HEK293T (cell line): ENCODE data around the gene ZNF467.

Source experiments
- CTCF ChIA-PET: fragments of 350-600 bp; formaldehyde crosslinking; extraction: SDS; loops from one replicate; lab custom pipeline; 2021; ENCODE audit warnings: antibody characterized with exemption, inconsistent platforms; lab: Yijun Ruan, JAX
- POLR2A ChIA-PET: fragments of 350-600 bp; formaldehyde crosslinking; extraction: SDS; loops from one replicate; lab custom pipeline; 2020; ENCODE audit warnings: antibody characterized with exemption, inconsistent platforms; lab: Yijun Ruan, JAX
- DNase-seq: peaks from one replicate; pipeline ENCODE4 v3.0.0; 2012; ENCODE audit warnings: mixed read lengths; ENCODE audit errors: extremely low spot score
- ARNT ChIP-seq: fragments of 450-650 bp; IDR thresholded peaks from 2 replicates; pipeline ENCODE4 v1.6.1; 2017; ENCODE audit warnings: mild to moderate bottlenecking
- BHLHE40 ChIP-seq: fragments of 450-650 bp; IDR thresholded peaks from 2 replicates; pipeline ENCODE4 v1.6.1; 2016; ENCODE audit warnings: mild to moderate bottlenecking, moderate library complexity, borderline replicate concordance
- CTBP1 ChIP-seq: fragments of 450-650 bp; IDR thresholded peaks from 2 replicates; pipeline ENCODE4 v1.6.1; 2016; ENCODE audit warnings: borderline replicate concordance
- ELF4 ChIP-seq: fragments of 450-650 bp; IDR thresholded peaks from 2 replicates; pipeline ENCODE4 v1.6.1; 2017; ENCODE audit warnings: antibody characterized with exemption
- FOXA1 ChIP-seq: fragments of 450-650 bp; IDR thresholded peaks from 2 replicates; pipeline ENCODE4 v1.6.1; 2016; ENCODE audit warnings: mild to moderate bottlenecking
- FOXK2 ChIP-seq: fragments of 450-650 bp; IDR thresholded peaks from 2 replicates; pipeline ENCODE4 v1.6.1; 2016; ENCODE audit warnings: mild to moderate bottlenecking
- FOXM1 ChIP-seq: fragments of 450-650 bp; IDR thresholded peaks from 2 replicates; pipeline ENCODE4 v1.6.1; 2017; ENCODE audit warnings: mild to moderate bottlenecking, borderline replicate concordance
- HDGF ChIP-seq: fragments of 450-650 bp; IDR thresholded peaks from 2 replicates; pipeline ENCODE4 v1.6.1; 2017; ENCODE audit warnings: antibody characterized with exemption, borderline replicate concordance
- L3MBTL2 ChIP-seq: fragments of 450-650 bp; conservative IDR thresholded peaks from 2 replicates; pipeline ENCODE4 v1.6.1; 2016; ENCODE audit warnings: mild to moderate bottlenecking
- LEF1 ChIP-seq: fragments of 450-650 bp; IDR thresholded peaks from 2 replicates; pipeline ENCODE4 v1.6.1; 2017; ENCODE audit warnings: mild to moderate bottlenecking, borderline replicate concordance
- NFRKB ChIP-seq: fragments of 450-650 bp; IDR thresholded peaks from 2 replicates; pipeline ENCODE4 v1.6.1; 2016; ENCODE audit warnings: mild to moderate bottlenecking, moderate library complexity
- PKNOX1 ChIP-seq: fragments of 450-650 bp; IDR thresholded peaks from 2 replicates; pipeline ENCODE4 v1.6.1; 2016
- SP1 ChIP-seq: fragments of 450-650 bp; IDR thresholded peaks from 2 replicates; pipeline ENCODE4 v1.6.1; 2017
- SUZ12 ChIP-seq: fragments of 450-650 bp; IDR thresholded peaks from 2 replicates; pipeline ENCODE4 v1.6.1; 2016; ENCODE audit warnings: mild to moderate bottlenecking
- TARDBP ChIP-seq: fragments of 450-650 bp; IDR thresholded peaks from 2 replicates; pipeline ENCODE4 v1.6.1; 2016
- ZNF384 ChIP-seq: fragments of 450-650 bp; IDR thresholded peaks from 2 replicates; pipeline ENCODE4 v1.6.1; 2016

ZNF467 gene

GRCh38 chr7:149792220-149792595 lies 18.8 kb upstream of the ZNF467 start:
- DNase-seq: no peak
- no peak for TF ChIP-seq HDGF
- no peak for TF ChIP-seq SP1
- no peak for TF ChIP-seq BHLHE40
- no peak for TF ChIP-seq PKNOX1
- TF ChIP-seq L3MBTL2: no peak
- no peak for TF ChIP-seq SUZ12
- TF ChIP-seq ARNT: no peak
- no peak for TF ChIP-seq LEF1
- no peak for TF ChIP-seq TARDBP
- no peak for TF ChIP-seq ELF4
- no peak for TF ChIP-seq FOXM1
- no peak for TF ChIP-seq FOXA1
- no peak for TF ChIP-seq CTBP1
- no peak for TF ChIP-seq FOXK2
- no peak for TF ChIP-seq ZNF384
- ChIA-PET POLR2A (no interaction called here), CTCF (no interaction called here)

- CTCF ChIA-PET: interaction anchor here (0.7 to 2.1 kb wide), 3 partner anchors 8 to 18 kb away, joined by 3 to 8 read pairs (median 3); partner anchors contain the start of gene ZNF467
- POLR2A ChIA-PET: interaction anchor here (1.1 kb wide), 1 partner anchor 9 kb away, joined by 3 read pairs; no protein-coding TSS in a partner anchor
- DNase-seq: no peak
- no peak for TF ChIP-seq ZNF384
- no peak for TF ChIP-seq SUZ12
- TF ChIP-seq TARDBP: no peak
- TF ChIP-seq ELF4: no peak
Measured at GRCh38 chr7:149791411-149792219, 18.2 kb upstream of the ZNF467 start.

- CTCF ChIA-PET: interaction anchor here (0.6 to 2.1 kb wide), 4 partner anchors 9 to 130 kb away, joined by 3 to 8 read pairs (median 3); partner anchors contain the start of gene ZNF467
- POLR2A ChIA-PET: interaction anchor here (1.1 kb wide), 1 partner anchor 8 kb away, joined by 3 read pairs; no protein-coding TSS in a partner anchor
- no peak for TF ChIP-seq ARNT
- TF ChIP-seq FOXM1: no peak
- no peak for TF ChIP-seq CTBP1
- TF ChIP-seq BHLHE40: no peak
- TF ChIP-seq LEF1: no peak
- TF ChIP-seq FOXA1: no peak
- no peak for TF ChIP-seq SUZ12
- no peak for TF ChIP-seq TARDBP
- TF ChIP-seq ZNF384: no peak
- no peak for TF ChIP-seq NFRKB
- TF ChIP-seq SP1: no peak
- TF ChIP-seq HDGF: no peak
- TF ChIP-seq L3MBTL2: no peak
- TF ChIP-seq FOXK2: no peak
- no peak for TF ChIP-seq PKNOX1
- TF ChIP-seq ELF4: no peak
- DNase-seq: no peak
Measured at GRCh38 chr7:149790754-149791360, 17.5 kb upstream of the ZNF467 start.

GRCh38 chr7:149790146-149790548 lies 16.8 kb upstream of the ZNF467 start:
- no peak for TF ChIP-seq FOXK2
- TF ChIP-seq NFRKB: no peak
- TF ChIP-seq L3MBTL2: no peak
- TF ChIP-seq TARDBP: no peak
- no peak for TF ChIP-seq CTBP1
- TF ChIP-seq BHLHE40: no peak
- no peak for TF ChIP-seq FOXA1
- TF ChIP-seq SUZ12: no peak
- no peak for TF ChIP-seq FOXM1
- no peak for TF ChIP-seq HDGF
- TF ChIP-seq ELF4: no peak
- TF ChIP-seq ZNF384: no peak
- no peak for TF ChIP-seq LEF1
- TF ChIP-seq ARNT: no peak
- no peak for TF ChIP-seq SP1
- peak; percentile 43 for DNase-seq
- ChIA-PET POLR2A (interaction anchor here (1.2 kb wide), 1 partner anchor 16 kb away, joined by 3 read pairs; no protein-coding TSS in a partner anchor), CTCF (interaction anchor here (0.6 to 3.0 kb wide), 11 partner anchors 8 to 987 kb away, joined by 3 to 17 read pairs (median 3); partner anchors contain the start of gene ZNF467)

- CTCF ChIA-PET: interaction anchor here (0.6 to 3.0 kb wide), 11 partner anchors 9 to 574 kb away, joined by 3 to 17 read pairs (median 3); partner anchors contain the start of gene ZNF467
- TF ChIP-seq ELF4: no peak
- no peak for TF ChIP-seq LEF1
- no peak for TF ChIP-seq TARDBP
- DNase-seq: no peak
- POLR2A ChIA-PET: interaction anchor here (0.9 to 1.5 kb wide), 3 partner anchors 11 to 15 kb away, joined by 3 to 4 read pairs (median 3); no protein-coding TSS in a partner anchor
Measured at GRCh38 chr7:149789101-149789500, 15.7 kb upstream of the ZNF467 start.

GRCh38 chr7:149788300-149788851 lies 15.0 kb upstream of the ZNF467 start:
- no peak for DNase-seq
- ChIA-PET CTCF (interaction anchor here (0.9 to 3.0 kb wide), 3 partner anchors 14 to 126 kb away, joined by 3 to 17 read pairs (median 15); partner anchors contain the start of gene ZNF467), POLR2A (interaction anchor here (1.5 kb wide), 1 partner anchor 13 kb away, joined by 4 read pairs; no protein-coding TSS in a partner anchor)
- TF ChIP-seq NFRKB (no peak), LEF1 (no peak), ARNT (no peak), FOXM1 (no peak), PKNOX1 (no peak), FOXA1 (no peak), SP1 (no peak), BHLHE40 (no peak), SUZ12 (no peak), TARDBP (no peak), CTBP1 (no peak), ZNF384 (no peak), FOXK2 (no peak), ELF4 (no peak), L3MBTL2 (no peak), HDGF (no peak)
